Measurements from ENCODE around the gene CYP26A1.

CYP26A1 gene

GRCh38 chr10:93070378-93071176, 3.1 kb upstream of the CYP26A1 start:
- Histone ChIP-seq H3K9me3 (ENCODE audit: control insufficient read depth, insufficient read depth, low read length) (no peaks in the 10 kb centered on the region; the same call in 1 of the 2 replicates), H3K36me3 (ENCODE audit: insufficient read depth, low read length) (no peaks in the 10 kb centered on the region), H3K4me1 (ENCODE audit: insufficient read depth, low read length) (no peaks in the 10 kb centered on the region), H3K9ac (ENCODE audit: low read depth, low read length) (no peak overlapping the region)

GRCh38 chr10:93071177-93071472, 2.6 kb upstream of the CYP26A1 start:
- H3K9ac ChIP-seq (ENCODE audit: low read depth, low read length), result no peak overlapping the region
- H3K36me3 ChIP-seq (ENCODE audit: insufficient read depth, low read length), result no peaks in the 10 kb centered on the region
- no peaks in the 10 kb centered on the region; the same call in 1 of the 2 replicates for H3K9me3 ChIP-seq (ENCODE audit: control insufficient read depth, insufficient read depth, low read length)
- H3K4me1 ChIP-seq (ENCODE audit: insufficient read depth, low read length), result no peaks in the 10 kb centered on the region

GRCh38 chr10:93071674-93072224, 1.9 kb upstream of the CYP26A1 start:
- Histone ChIP-seq H3K36me3 (ENCODE audit: insufficient read depth, low read length) (no peaks in the 10 kb centered on the region), H3K9ac (ENCODE audit: low read depth, low read length) (peak overlapping the region; percentile 62; the same call in 1 of the 2 replicates), H3K4me1 (ENCODE audit: insufficient read depth, low read length) (no peaks in the 10 kb centered on the region), H3K9me3 (ENCODE audit: control insufficient read depth, insufficient read depth, low read length) (no peaks in the 10 kb centered on the region)

GRCh38 chr10:93072225-93072712, 1.4 kb upstream of the CYP26A1 start:
- peak overlapping the region; percentile 62; the same call in 1 of the 2 replicates for H3K9ac ChIP-seq (ENCODE audit: low read depth, low read length)
- H3K9me3 ChIP-seq (ENCODE audit: control insufficient read depth, insufficient read depth, low read length), result no peaks in the 10 kb centered on the region
- H3K36me3 ChIP-seq (ENCODE audit: insufficient read depth, low read length), result no peaks in the 10 kb centered on the region
- no peaks in the 10 kb centered on the region for H3K4me1 ChIP-seq (ENCODE audit: insufficient read depth, low read length)

- H3K4me1 ChIP-seq (ENCODE audit: insufficient read depth, low read length), result no peaks in the 10 kb centered on the region
- peak overlapping the region; percentile 62 for H3K9ac ChIP-seq (ENCODE audit: low read depth, low read length)
- no peaks in the 10 kb centered on the region for H3K9me3 ChIP-seq (ENCODE audit: control insufficient read depth, insufficient read depth, low read length)
- no peaks in the 10 kb centered on the region for H3K36me3 ChIP-seq (ENCODE audit: insufficient read depth, low read length)
Measured at GRCh38 chr10:93072713-93073538, 767 bp upstream of the CYP26A1 start.

GRCh38 chr10:93074147-93074596, 479 bp downstream of the CYP26A1 start:
- H3K36me3 ChIP-seq (ENCODE audit: insufficient read depth, low read length), result no peaks in the 10 kb centered on the region
- no peaks in the 10 kb centered on the region for H3K9me3 ChIP-seq (ENCODE audit: control insufficient read depth, insufficient read depth, low read length)
- H3K4me1 ChIP-seq (ENCODE audit: insufficient read depth, low read length), result no peaks in the 10 kb centered on the region
- H3K9ac ChIP-seq (ENCODE audit: low read depth, low read length), result peak overlapping the region; percentile 62

GRCh38 chr10:93074597-93075368, 1.1 kb downstream of the CYP26A1 start:
- Histone ChIP-seq H3K36me3 (ENCODE audit: insufficient read depth, low read length) (no peaks in the 10 kb centered on the region), H3K4me1 (ENCODE audit: insufficient read depth, low read length) (no peaks in the 10 kb centered on the region), H3K9me3 (ENCODE audit: control insufficient read depth, insufficient read depth, low read length) (no peaks in the 10 kb centered on the region), H3K9ac (ENCODE audit: low read depth, low read length) (peak overlapping the region; percentile 62)

GRCh38 chr10:93075369-93076221, 1.9 kb downstream of the CYP26A1 start:
- Histone ChIP-seq H3K4me1 (ENCODE audit: insufficient read depth, low read length) (no peaks in the 10 kb centered on the region; the same call in 1 of the 2 replicates), H3K9ac (ENCODE audit: low read depth, low read length) (peak overlapping the region; percentile 62), H3K9me3 (ENCODE audit: control insufficient read depth, insufficient read depth, low read length) (no peaks in the 10 kb centered on the region), H3K36me3 (ENCODE audit: insufficient read depth, low read length) (no peaks in the 10 kb centered on the region)

- H3K36me3 ChIP-seq (ENCODE audit: insufficient read depth, low read length), result no peaks in the 10 kb centered on the region
- no peaks in the 10 kb centered on the region; the same call in 1 of the 2 replicates for H3K4me1 ChIP-seq (ENCODE audit: insufficient read depth, low read length)
- no peaks in the 10 kb centered on the region for H3K9me3 ChIP-seq (ENCODE audit: control insufficient read depth, insufficient read depth, low read length)
- 0 out of 2 replicates have a peak overlapping the region, but pooled peaks have one; percentile 8 for H3K9ac ChIP-seq (ENCODE audit: low read depth, low read length)
Measured at GRCh38 chr10:93076871-93077270, 3.2 kb downstream of the CYP26A1 start.

GRCh38 chr10:93077860-93078337, 4.2 kb downstream of the CYP26A1 start:
- no peaks in the 10 kb centered on the region; the same call in 1 of the 2 replicates for H3K4me1 ChIP-seq (ENCODE audit: insufficient read depth, low read length)
- H3K9ac ChIP-seq (ENCODE audit: low read depth, low read length), result no peak overlapping the region
- no peaks in the 10 kb centered on the region for H3K36me3 ChIP-seq (ENCODE audit: insufficient read depth, low read length)
- no peaks in the 10 kb centered on the region for H3K9me3 ChIP-seq (ENCODE audit: control insufficient read depth, insufficient read depth, low read length)

GRCh38 chr10:93079663-93080349, 6.1 kb downstream of the CYP26A1 start:
- Histone ChIP-seq H3K4me1 (ENCODE audit: insufficient read depth, low read length) (no peaks in the 10 kb centered on the region; the same call in 1 of the 2 replicates), H3K36me3 (ENCODE audit: insufficient read depth, low read length) (no peaks in the 10 kb centered on the region), H3K9me3 (ENCODE audit: control insufficient read depth, insufficient read depth, low read length) (no peaks in the 10 kb centered on the region), H3K9ac (ENCODE audit: low read depth, low read length) (no peak overlapping the region)

- H3K4me1 ChIP-seq (ENCODE audit: insufficient read depth, low read length), result no peaks in the 10 kb centered on the region; the same call in 1 of the 2 replicates
- H3K36me3 ChIP-seq (ENCODE audit: insufficient read depth, low read length), result no peaks in the 10 kb centered on the region
- no peak overlapping the region for H3K9ac ChIP-seq (ENCODE audit: low read depth, low read length)
- no peaks in the 10 kb centered on the region for H3K9me3 ChIP-seq (ENCODE audit: control insufficient read depth, insufficient read depth, low read length)
Measured at GRCh38 chr10:93080350-93081046, 6.8 kb downstream of the CYP26A1 start.

Measured in ES-I3 (cell line).